ENCODE measurements around the gene UCP3. TPM values are rescaled to one million over a fixed set of nuclear protein-coding genes. Genes with fewer than 3 reads are reported as not detected.

The UCP3 gene
- total RNA-seq, 1 donor from 2014 or later, result 5.7 TPM

GRCh38 chr11:73977856-73978519, 30.9 kb downstream of the UCP3 start:
- H3K36me3 Mint-ChIP-seq (ENCODE audit: low read depth), result peaks cover 91% of the 10 kb centered on the region
- intact Hi-C loops (cut with micrococcal nuclease), result no loop called here
- H3K9me3 Mint-ChIP-seq, result no peaks in the 10 kb centered on the region
- peak overlapping the region; percentile 100 for H3K27ac Mint-ChIP-seq
- CTCF ChIA-PET, result no interaction called here
- peaks cover 88% of the 10 kb centered on the region for H3K4me1 Mint-ChIP-seq
- DNase-seq (no peak), ATAC-seq (ENCODE audit: low read depth) (no peak)
- no peak for TF ChIP-seq CTCF (IDR thresholded peaks at IDR 0.05)
- H3K27me3 Mint-ChIP-seq, result no peaks in the 10 kb centered on the region
- H3K4me3 Mint-ChIP-seq, result peak overlapping the region; percentile 99
- POLR2A ChIA-PET, result interaction anchor here (5.2 to 16.3 kb wide), 3 partner anchors 9 to 42 kb away, joined by 67 to 425 read pairs (median 234); no protein-coding TSS in a partner anchor

GRCh38 chr11:73976451-73977151, 32.3 kb downstream of the UCP3 start:
- no peaks in the 10 kb centered on the region for H3K9me3 Mint-ChIP-seq
- H3K27ac Mint-ChIP-seq, result peak overlapping the region; percentile 100
- ChIA-PET POLR2A (interaction anchor here (1.0 to 16.3 kb wide), 2 partner anchors 13 to 18 kb away, joined by 3 to 425 read pairs; no protein-coding TSS in a partner anchor), CTCF (no interaction called here)
- H3K27me3 Mint-ChIP-seq, result no peaks in the 10 kb centered on the region
- DNase-seq (no peak), ATAC-seq (ENCODE audit: low read depth) (no peak)
- H3K36me3 Mint-ChIP-seq (ENCODE audit: low read depth), result peaks cover 80% of the 10 kb centered on the region
- H3K4me1 Mint-ChIP-seq, result peaks cover 99% of the 10 kb centered on the region
- intact Hi-C loops (cut with micrococcal nuclease), result no loop called here
- H3K4me3 Mint-ChIP-seq, result no peak overlapping the region
- no peak for TF ChIP-seq CTCF (IDR thresholded peaks at IDR 0.05)

- Mint-ChIP-seq H3K36me3 (ENCODE audit: low read depth) (peaks cover 70% of the 10 kb centered on the region), H3K4me1 (peaks cover 99% of the 10 kb centered on the region), H3K27ac (peak overlapping the region; percentile 100), H3K27me3 (no peaks in the 10 kb centered on the region), H3K9me3 (no peaks in the 10 kb centered on the region), H3K4me3 (no peak overlapping the region)
- no peak for DNase-seq
- CTCF ChIA-PET, result no interaction called here
- intact Hi-C loops (cut with micrococcal nuclease), result no loop called here
- POLR2A ChIA-PET, result interaction anchor here (16.3 kb wide), 1 partner anchor 19 kb away, joined by 425 read pairs; no protein-coding TSS in a partner anchor
- no peak for ATAC-seq (ENCODE audit: low read depth)
- TF ChIP-seq CTCF (IDR thresholded peaks at IDR 0.05), result no peak
Measured at GRCh38 chr11:73975479-73975757, 33.5 kb downstream of the UCP3 start.

- H3K4me3 Mint-ChIP-seq, result peak overlapping the region; percentile 16
- intact Hi-C loops (cut with micrococcal nuclease), result loop anchor here (1.0 kb wide), 1 partner anchor 11 kb away; no protein-coding TSS in a partner anchor
- H3K27me3 Mint-ChIP-seq, result no peaks in the 10 kb centered on the region
- H3K27ac Mint-ChIP-seq, result peak overlapping the region; percentile 100
- no peak for DNase-seq
- H3K4me1 Mint-ChIP-seq, result peaks cover 99% of the 10 kb centered on the region
- no peak for ATAC-seq (ENCODE audit: low read depth)
- POLR2A ChIA-PET, result interaction anchor here (0.9 to 16.3 kb wide), 5 partner anchors 8 to 35 kb away, joined by 4 to 425 read pairs (median 4); partner anchors contain the start of gene UCP2
- peaks cover 65% of the 10 kb centered on the region for H3K36me3 Mint-ChIP-seq (ENCODE audit: low read depth)
- no peaks in the 10 kb centered on the region for H3K9me3 Mint-ChIP-seq
- TF ChIP-seq CTCF (IDR thresholded peaks at IDR 0.05), result no peak
- CTCF ChIA-PET, result no interaction called here
Measured at GRCh38 chr11:73974604-73975478, 34.0 kb downstream of the UCP3 start.
